Suppressor macrophage treated with lipopolysaccharide for 1 hour (primary cell): Measurements from ENCODE around the gene VSIG10L2.
"Not testable (repeated sequence)": the region's sequence is repeated elsewhere in the genome, so short reads cannot be mapped to it uniquely, and the experiment has no call there.

Experiments used
- DNase-seq, 3 donors: peaks; one replicate each; pipeline ENCODE4 v3.0.0-alpha.2; 2020 to 2022

VSIG10L2 gene

DNA sequence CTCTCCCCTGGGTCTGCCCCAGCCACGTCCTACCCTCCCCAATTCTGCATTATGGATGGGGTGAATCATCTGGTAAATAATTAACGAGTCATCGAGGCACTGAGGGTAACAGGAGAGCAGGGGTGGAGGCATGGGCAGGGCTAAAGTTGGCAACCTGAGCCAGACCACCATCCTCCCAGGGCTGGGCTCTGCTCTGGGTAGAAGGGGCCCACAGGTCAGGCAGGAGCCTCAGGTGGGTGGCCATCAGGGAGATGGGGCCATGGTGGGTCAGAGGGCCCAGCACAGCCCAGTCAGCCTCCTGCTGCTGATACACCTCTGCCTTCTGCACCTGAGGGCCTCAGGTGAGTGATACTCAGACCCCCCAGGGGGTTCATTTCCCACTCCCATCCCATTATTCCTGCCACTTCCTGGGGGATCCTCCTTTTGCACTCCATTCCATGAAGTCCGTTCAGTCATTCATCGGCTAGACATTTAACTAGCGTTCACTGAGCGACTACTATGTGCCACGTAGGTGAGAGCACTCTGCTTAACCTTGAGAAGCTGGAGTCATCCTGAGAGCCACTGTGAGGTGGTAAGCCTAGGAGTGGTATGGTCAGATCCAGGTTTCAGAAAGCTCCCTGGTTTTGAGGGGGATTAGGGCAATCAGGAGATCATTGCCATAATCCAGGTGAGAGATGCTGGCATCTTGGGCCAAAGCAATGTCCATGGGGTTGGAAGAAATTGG is at the start of gene VSIG10L2:
VSIG10L2 (plus strand) TSS at position 248 of the 724 bp plus-strand sequence; CDS start at position 260, 12 bp downstream.
- DNase-seq = no peak

DNA sequence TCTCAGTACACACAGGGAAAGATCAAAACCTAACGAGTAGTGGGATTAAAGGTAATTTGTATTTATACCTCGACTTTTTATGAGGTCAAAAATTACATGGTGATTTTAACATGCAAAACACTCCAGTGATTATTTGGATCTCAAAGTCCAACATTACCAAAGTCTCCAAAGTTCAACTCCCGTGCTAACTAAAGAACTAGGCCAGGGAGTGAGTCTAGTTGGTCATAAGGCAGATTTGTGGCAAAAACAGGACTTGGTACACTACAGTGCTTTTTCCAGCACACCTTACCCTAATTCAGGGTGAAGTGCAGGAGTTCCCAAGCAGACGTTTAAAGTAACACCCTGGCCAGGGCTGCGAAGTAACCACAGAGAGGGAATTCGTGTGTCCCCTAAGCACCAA is 44.0 kb upstream of the VSIG10L2 start:
- no peak for DNase-seq

DNA sequence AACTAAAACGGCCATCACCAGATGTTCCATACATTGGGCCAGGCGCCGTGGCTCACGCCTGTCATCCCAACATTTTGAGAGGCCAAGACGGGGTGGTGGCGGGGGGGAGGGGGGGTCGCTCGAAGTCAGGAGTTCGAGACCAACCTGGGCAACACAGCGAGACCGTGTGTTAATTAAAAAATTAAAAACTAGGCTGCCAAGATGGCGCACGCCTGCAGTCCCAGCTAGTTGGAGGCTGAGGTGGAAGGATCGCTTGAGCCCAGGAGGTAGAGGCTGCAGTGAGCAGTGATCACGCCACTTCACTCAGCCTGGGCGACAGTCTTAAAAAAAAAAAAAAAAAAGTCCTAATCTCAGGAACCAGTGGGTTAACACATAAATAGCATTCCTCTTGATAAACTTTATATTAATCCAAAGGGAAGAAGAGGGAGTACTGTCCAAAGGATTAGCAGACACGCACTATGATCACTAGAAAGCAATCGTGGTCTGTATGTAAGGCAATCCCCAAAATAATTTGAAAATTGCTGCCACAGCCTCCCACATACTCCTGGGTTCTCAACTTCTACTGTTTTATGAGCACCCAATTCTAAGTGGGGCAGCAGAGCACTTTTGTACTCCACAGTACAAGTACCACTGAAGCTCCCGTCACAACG is 43.4 kb upstream of the VSIG10L2 start:
- peak in 1 of 3 donors; percentile 4 for DNase-seq

DNA sequence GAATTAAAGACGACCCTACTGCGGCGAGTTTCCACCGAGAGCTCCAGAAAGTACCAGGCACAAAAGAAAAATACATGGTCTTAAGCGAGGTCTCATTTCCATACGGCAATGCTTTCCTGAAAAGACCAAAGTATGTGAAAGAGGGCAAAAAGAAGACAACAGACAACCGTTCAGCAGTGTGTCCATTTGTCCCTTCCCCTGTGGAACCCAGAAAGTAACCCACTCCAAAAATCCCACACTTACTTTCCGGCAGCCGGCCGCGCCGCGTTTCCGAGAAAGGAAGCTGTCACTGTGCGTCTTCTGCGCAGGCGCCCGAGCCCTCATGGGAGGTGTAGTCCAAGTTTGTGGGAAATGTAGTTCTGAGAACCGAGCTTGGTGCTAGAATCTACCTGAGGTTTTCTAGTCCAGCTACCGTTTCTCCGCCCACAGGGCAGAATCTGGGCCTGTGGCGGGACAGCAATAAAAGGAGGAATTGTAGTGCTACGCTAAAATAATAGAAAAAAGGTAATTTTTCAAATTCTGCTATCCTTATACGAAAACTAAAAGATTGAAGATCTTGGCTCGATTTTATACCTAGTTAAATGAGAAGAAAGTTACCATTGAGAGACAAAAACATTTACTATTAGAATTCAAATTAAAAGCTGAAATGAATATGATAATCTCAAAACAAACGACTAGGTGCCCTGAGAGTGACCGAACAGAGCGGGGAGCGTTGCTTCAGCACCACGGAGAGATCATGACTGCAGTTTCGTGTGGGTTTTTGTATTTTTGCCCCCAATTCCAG is 42.7 kb upstream of the VSIG10L2 start, which contains the start of gene PUS3:
PUS3 (minus strand) TSS at position 280 of the 784 bp plus-strand sequence. CDS start 6,922 bp downstream, outside the sequence.
- peak; percentile 93 to 95 (median 95) for DNase-seq

DNA sequence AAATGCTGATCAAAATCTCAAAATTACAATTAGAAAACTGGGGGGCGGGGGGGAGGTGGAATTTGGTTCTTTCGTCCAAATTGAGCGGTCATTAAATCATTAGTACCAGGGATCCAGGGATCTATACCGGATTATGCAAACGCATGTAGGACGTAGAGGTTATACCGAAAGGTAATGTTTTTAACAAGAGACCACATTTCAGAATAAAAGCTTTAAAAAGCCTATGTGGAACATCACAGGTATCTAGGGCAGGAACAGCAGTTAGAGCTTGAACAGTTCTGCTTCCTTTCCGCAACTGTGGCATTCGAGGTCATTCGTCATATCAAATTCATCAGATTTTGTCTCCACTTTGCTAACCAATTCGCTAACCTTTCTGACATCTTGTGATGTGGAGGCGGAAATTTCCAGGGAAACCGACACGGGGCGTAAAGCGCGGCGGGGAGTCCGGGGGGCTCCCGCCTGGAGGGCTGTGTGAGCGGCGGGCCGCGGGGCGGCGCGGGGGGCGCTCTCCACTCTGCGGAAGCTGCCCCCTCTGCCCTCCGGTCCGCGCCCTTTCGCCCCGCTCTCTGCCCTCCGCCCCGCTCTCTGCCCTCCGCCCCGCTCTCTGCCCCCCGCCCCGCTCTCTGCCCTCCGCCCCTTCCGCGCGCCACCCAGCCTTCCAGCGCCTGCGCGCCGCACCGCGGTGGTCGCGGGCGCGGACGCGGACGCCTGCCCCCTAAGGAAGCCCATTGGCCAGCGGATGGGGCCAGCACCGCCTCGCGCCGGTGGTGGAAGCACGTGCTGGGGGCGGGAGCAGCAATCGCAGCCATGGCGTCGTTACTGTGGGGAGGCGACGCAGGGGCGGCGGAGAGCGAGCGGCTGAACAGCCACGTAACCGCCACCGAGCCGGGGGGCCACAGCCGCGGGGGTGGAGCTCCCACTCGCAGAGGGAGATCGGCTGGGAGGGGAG is 41.9 kb upstream of the VSIG10L2 start, which contains the start of gene DDX25:
DDX25 (plus strand) TSS at position 798 of the 949 bp plus-strand sequence; CDS start at position 808, 10 bp downstream.
- DNase-seq = peak; percentile 7 to 21 (median 14)

DNA sequence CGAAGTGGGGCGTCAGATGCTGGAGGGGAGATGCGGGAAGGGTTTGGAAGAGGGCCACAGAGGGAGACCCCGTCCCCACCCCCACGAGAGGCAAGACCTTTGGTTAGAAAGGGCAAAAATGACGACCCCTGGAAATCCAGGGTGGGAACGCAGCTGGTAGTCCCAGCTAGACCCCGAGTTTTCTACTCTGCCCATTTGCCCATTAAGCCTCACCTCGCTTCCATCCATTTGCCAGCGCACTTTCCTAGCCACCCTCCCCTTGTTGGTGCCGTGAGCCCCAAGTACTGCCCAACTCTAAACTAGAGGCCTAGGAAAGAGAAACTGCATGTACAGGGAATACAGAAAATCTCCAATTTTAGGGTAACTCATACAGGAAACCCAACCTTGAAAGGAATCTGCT is 41.2 kb upstream of the VSIG10L2 start:
- DNase-seq = no peak

DNA sequence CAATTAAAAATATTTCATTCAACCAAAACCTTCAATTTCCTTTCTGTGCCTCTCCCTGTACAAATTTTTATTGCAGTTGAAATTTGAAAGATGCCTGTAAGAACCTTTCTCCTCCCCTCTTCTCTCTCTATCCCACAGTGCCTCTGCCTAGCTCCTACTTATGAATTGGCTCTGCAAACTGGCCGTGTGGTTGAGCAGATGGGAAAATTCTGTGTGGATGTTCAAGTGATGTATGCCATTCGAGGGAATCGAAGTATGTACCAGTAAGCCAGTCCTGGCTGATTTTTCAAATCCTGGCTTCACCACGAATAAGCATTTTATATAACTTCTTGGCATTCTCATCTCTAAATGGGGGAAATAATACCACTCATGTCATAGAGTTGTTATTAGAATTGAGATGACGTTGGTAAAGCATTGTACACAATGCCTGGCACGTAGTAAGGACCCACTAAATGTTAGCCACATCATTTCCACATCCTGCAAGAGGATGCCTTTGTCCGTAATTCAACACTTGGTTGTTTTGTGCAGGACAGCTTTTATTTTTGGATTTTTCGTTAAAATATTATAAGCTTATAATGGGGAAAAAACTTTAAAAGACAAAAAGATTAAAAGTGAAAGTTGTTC is 35.5 kb upstream of the VSIG10L2 start:
- DNase-seq = no peak

DNA sequence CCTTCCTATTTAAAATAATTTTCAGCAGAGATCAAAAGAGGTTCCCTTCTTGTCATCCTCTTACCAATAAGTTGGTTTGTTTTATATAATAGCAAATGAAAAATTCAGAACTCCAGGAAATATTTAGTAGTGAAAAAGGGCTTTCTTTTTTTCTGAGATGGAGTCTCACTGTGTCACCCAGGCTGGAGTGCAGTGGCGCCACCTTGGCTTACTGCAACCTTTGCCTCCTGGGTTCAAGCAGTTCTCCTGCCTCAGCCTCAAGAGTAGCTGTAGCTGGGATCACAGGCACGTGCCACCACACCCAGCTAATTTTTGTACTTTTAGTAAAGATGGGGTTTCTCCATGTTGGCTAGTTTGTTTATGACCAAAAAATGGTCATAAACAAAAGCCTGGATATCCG is 31.2 kb upstream of the VSIG10L2 start:
- not testable (repeated sequence) for DNase-seq

DNA sequence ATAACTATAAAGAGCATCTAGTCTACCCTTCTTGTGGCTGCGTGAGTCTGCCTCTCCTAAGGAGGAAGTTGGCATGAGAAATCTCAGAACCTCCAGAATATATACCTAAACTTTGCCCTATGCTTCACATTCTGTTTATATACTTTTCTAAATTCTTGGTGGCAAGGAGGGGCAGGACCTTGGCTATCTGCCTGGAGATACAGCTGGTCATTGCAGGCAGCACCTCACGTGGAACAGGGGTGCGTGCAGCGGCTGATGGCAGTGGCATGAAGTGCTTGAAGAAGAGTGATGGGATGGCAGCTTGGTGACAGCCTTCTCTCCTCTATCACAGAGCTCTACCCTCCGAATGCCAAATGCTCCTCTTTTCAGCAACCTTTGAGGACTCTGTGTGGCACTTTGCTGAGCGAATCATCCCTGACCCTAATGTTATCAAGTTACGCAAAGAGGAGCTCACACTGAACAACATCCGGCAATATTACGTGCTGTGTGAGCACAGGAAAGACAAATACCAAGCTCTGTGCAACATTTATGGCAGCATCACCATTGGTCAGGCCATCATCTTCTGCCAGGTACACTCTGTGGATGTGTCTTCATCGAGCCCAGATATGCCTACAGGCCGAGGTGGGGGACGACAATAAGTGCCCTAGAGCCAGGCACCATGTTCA is 29.0 kb upstream of the VSIG10L2 start:
- no peak for DNase-seq

DNA sequence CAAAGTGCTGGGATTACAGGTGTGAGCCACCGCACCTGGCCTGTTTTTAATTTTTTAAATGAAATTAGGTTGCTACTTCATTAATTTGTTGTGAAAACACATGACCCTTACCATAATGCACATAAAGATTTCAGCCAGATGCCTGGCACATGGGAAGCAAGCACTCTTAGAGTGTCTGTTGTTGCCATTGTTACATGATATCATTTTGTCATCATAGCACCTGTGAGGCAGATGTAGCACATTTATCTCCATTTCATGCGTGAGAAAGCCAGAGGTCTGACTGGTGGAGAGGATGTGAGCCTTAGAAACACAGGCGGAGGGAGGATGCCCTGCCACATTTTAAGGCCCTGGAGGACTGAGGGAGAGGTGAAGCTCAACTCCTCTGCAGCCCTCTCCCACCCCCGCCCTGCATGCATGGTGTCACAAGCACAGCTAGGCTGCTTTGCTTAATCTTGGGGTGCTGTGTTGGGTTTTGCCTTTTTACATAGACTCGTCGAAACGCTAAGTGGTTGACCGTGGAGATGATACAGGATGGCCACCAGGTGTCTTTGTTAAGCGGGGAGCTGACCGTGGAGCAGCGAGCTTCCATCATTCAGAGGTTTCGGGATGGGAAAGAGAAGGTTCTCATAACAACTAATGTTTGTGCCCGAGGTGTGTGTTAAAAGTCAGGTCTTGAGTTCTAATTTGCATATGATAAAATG is 27.6 kb upstream of the VSIG10L2 start:
- no peak for DNase-seq

DNA sequence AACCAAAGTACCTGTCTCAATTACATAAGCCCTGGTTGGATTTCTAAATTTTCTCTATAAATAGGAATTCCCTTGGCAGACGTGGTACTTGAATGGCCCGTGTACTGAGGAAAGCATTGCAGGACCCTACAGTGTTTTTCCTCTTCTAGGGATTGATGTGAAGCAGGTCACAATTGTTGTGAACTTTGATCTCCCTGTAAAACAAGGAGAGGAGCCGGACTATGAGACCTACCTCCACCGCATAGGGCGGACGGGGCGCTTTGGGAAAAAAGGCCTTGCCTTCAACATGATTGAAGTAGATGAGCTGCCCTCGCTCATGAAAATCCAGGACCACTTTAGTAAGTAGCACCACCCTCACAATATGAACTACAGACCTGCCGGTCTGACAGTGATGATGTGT is 24.8 kb upstream of the VSIG10L2 start:
- no peak for DNase-seq

DNA sequence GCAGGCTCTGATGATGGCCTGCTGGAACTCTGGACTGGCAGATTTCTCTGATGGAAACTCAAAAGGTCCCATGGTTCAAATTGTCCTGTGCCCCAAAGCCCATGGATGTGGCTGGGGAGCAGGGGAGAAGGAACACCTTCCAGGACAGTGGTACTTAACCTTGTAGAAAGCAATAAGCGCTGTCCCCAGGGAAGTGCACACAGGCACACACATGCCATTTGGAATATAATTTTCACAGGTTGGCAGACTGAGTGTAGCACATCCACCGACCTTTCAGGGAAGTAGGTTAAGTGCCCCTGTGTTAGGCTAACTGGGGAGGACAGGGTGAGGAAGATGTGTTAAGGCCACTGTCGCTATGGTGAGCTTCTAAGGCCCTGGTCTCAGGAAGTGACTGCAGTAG is 23.7 kb upstream of the VSIG10L2 start:
- DNase-seq = no peak

DNA sequence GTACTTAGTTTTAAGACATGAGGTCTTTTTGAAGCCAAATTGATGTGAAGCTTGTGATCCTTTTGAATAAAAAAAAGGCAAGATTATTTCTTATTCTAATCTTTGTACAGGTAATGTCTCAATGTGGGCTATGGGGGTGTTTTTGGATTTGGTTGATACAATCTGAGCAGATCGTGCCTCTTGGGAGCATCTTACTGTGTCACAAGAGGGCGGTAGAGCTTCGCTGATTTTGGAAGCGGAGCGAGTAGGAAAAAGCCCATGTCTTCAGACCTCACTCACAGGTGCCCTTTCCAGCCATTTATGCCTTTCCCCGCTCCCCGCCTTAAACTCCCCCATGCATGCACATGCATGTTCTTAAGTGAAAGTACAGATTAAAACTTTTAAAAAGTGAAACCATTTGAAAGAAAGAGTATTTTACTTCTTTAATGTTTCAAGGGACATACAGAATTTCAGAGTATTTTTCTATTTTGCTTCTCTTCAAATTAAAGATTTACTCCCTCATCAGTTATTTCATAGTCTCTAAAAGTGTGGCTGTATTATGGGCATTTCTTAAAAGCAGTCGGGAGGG is 22.7 kb upstream of the VSIG10L2 start:
- DNase-seq = peak; percentile 71 to 77 (median 77)

DNA sequence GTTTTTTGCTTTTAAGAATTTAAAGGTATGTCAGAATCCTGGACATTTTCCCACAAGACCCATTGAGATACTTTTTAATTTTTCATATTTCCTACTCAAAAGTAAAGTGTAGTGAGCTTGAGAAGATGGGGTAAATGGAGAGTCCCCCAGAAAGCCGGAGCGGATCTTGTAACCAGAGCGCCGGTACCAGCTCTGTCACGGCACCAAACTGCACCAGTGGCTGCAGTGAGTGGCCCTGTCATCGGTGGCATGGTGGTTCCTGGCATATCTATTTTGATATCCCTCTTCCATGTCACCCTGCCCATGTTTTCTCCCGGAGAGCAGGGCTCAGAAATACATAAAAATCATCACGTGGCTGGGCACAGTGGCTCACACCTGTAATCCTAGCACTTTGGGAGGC is 22.2 kb upstream of the VSIG10L2 start:
- no peak for DNase-seq

DNA sequence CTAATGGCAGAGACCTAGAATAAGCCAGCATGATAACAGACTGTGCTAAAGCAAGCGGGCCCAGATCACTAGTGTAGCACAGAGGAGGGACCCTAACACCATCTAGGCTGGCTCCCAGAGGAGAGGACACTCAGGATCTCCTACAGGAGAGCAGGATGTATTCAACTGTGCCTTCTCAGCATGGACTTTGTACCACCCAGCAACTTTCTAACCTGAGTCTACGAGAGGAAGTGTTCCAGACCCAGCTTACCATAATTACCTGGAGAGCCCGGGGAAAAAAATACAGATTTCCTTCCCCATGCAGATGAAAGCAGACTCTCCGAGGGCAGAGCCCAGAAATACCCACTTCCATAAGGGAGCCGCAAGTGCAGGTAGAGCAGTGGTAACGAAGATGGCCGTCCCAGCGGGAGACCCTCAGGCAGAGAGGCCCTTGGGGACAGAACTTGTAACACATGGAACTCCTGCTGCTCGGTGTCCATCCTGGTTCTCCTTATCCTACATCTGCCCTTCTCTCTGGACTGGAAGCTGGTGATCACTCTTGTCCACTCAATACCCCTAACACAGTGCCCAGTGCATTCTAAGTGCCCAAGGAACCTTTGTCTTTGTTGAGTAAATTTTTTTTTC is 21.3 kb upstream of the VSIG10L2 start:
- DNase-seq = no peak

DNA sequence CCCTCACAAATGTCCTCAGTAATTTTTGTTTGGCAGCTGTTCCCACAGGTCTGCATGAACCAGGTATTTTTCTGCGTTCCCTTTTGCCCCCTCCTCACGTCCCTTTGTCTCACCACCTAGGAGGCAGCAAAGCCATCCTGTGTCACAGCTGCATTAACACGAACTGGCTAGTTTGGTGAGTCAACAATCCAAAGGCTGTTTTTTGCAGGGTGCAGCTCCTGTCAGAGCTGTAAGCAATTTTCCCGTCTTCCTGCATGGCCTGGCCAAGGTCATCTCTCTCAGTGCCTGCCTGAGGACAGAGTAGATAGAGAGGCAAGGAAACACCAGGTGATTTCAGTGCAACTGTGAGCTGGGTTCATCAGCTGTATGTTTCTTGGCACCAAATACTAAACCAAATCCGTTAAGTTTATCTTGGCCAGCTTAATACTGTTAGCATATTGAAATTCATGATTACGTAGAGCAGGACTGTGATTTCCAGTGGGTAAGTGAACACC is 20.6 kb upstream of the VSIG10L2 start:
- no peak for DNase-seq

DNA sequence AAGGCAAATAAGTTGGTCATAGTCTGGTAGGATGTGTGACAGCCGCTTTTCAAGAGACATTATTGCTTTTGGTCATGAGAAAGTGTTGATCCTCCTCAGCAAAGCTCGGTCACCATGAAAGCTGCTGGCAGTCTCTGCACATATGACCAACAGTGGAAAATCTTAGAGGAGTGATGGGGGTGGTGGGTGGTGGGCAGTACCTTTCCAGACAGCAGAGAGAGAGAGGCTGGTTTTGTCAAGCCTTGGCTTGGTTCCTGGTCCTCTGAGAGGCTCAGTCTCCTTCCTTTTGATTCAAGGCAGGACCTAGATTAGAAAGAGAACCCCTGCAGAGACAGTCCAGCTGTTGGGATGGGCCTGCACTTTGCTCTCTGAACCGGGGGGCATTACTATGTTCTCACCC is 20.0 kb upstream of the VSIG10L2 start:
- no peak for DNase-seq

DNA sequence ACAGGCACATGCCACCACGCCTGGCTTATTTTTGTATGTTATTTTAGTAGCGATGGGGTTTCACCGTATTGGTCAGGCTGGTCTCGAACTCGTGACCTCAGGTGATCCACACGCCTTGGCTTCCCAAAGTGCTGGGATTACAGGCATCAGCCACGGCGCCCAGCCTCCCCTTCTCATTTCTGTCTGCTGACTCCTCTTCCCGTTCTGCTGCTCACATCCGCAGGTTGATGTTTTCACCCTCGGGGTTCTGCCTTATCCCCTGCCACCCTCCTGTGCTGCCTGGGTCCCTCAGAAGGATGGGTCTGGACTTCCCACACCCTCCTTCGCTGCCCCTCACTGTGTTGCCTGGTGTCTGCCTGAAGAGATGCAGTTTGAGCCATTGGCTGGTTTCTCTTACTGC is 19.2 kb upstream of the VSIG10L2 start:
- DNase-seq = no peak

DNA sequence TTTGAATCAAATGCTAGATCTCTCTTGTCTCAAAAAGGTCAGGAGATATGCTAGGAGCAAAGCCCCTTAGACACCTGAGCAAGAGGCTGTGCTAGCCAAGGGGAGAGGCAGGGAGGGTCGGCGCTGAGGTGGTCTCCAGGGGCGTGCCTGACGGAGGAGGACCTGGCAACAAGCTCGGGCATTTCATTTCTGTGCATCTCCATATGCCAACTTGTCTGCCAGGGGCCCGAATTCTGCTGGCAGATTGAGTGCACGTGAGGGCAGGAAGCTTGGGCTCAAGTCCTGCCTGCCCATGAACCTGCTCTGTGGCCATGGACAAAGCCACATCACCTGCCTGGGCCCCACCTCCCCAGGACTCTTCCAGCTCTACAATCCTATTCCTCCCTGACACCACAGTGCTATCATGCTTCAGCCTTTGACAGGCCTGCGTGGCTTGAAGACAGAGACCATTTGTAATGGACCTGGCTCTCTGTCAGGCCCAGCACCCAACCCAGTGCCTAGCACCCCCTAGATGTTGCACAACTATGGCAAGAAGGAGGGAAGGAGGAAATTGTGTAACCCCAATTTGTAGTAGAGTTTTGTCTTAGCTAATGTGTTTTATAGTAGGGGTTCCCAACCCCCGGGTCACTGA is 16.3 kb upstream of the VSIG10L2 start:
- DNase-seq = no peak
